B cell (primary cell): ENCODE data around the gene FRMD6. TPM values are rescaled to one million over a fixed set of nuclear protein-coding genes. Genes with fewer than 3 reads are reported as not detected.

ENCODE experiments used
- ATAC-seq: fragments of 200-7000 bp; cut with Tn5 transposase; one replicate; pipeline ENCODE4 v1.10.0; 2021; ENCODE audit warnings: low read depth, mild to moderate bottlenecking, moderate number of reproducible peaks, moderate library complexity
- CTCF ChIA-PET: fragments of 350-600 bp; sonication (Branson Sonifier 250); formaldehyde crosslinking; loops from one replicate; lab custom pipeline; 2021; ENCODE audit warnings: antibody characterized with exemption, inconsistent platforms; lab: Charles Lee
- POLR2A ChIA-PET: fragments of 350-600 bp; sonication (Branson Sonifier 250); formaldehyde crosslinking; loops from one replicate; lab custom pipeline; 2021; ENCODE audit warnings: antibody characterized with exemption; lab: Charles Lee
- DNase-seq: peaks from one replicate; pipeline ENCODE4 v3.0.0; 2013
- H2AFZ ChIP-seq: 2 replicates; pipeline ENCODE4 v1.6.1; 2012; ENCODE audit warnings: mild to moderate bottlenecking, low read depth, low read length; ENCODE audit not compliant: insufficient read depth, poor library complexity, severe bottlenecking
- H3K27ac ChIP-seq, 2 donors: 1 replicate in 1 of 2; 2 replicates in 1 of 2; pipeline ENCODE4 v1.5.1; 2012 to 2013; ENCODE audit warnings: low read length in 2 of 2, mild to moderate bottlenecking in 2 of 2, moderate library complexity in 1 of 2
- H3K27me3 ChIP-seq, 4 experiments: fragments of 200-600 bp in 1 of 4; sonication (generic) in 1 of 4; replicated peaks in 1 of 4; 1 replicate in 2 of 4; 2 replicates in 2 of 4; pipeline versions ENCODE4 v1.6.1 to v1.7.0; 2013 to 2016; ENCODE audit warnings: low read length in 3 of 4, mild to moderate bottlenecking in 2 of 4, mixed read lengths in 1 of 4, moderate library complexity in 1 of 4; ENCODE audit not compliant: insufficient read depth in 4 of 4, control insufficient read depth in 3 of 4; ENCODE audit errors: control extremely low read depth in 1 of 4
- H3K36me3 ChIP-seq, 2 experiments: replicated peaks in 1 of 2; 1 replicate in 1 of 2; 2 replicates in 1 of 2; pipeline versions ENCODE4 v1.6.1 to v1.7.1; 2013; ENCODE audit warnings: low read length in 1 of 2; ENCODE audit not compliant: insufficient read depth in 2 of 2, control insufficient read depth in 1 of 2; ENCODE audit errors: control extremely low read depth in 1 of 2, extremely low read depth in 1 of 2
- H3K4me1 ChIP-seq, 2 donors: fragments of 200-600 bp in 1 of 2; sonication (generic) in 1 of 2; 1 replicate in 1 of 2; 2 replicates in 1 of 2; pipeline versions ENCODE4 v1.5.1 to v1.6.1; 2013 to 2017; ENCODE audit warnings: low read length in 2 of 2; ENCODE audit not compliant: control insufficient read depth in 2 of 2, insufficient read depth in 2 of 2
- H3K4me2 ChIP-seq: replicated peaks from 2 replicates; pipeline ENCODE3; 2012; ENCODE audit warnings: mild to moderate bottlenecking, low read depth, low read length; ENCODE audit not compliant: poor library complexity, severe bottlenecking
- H3K4me3 ChIP-seq, 5 experiments: fragments of 200-600 bp in 1 of 5; sonication (generic) in 1 of 5; 1 replicate in 3 of 5; 2 replicates in 2 of 5; pipeline versions ENCODE4 v1.5.1 to v1.7.0; 2011 to 2016; ENCODE audit warnings: low read length in 4 of 5, mild to moderate bottlenecking in 4 of 5, low read depth in 2 of 5, control low read depth in 1 of 5, moderate library complexity in 1 of 5; ENCODE audit not compliant: insufficient read depth in 1 of 5; ENCODE audit errors: control extremely low read depth in 1 of 5, extremely low read depth in 1 of 5
- H3K79me2 ChIP-seq: fragments of 200-600 bp; sonication (generic); one replicate; pipeline ENCODE4 v1.6.0; 2016; ENCODE audit warnings: low read length; ENCODE audit not compliant: control insufficient read depth, insufficient read depth
- H3K9ac ChIP-seq: fragments of 200-600 bp; sonication (generic); 2 replicates; pipeline ENCODE4 v1.6.1; 2017; ENCODE audit warnings: mild to moderate bottlenecking, low read length, moderate library complexity
- H3K9me3 ChIP-seq, 3 donors: one replicate each; pipeline versions ENCODE4 v1.6.1 to v1.7.1; 2013; ENCODE audit warnings: low read length in 2 of 3; ENCODE audit not compliant: control insufficient read depth in 2 of 3, insufficient read depth in 1 of 3; ENCODE audit errors: control extremely low read depth in 1 of 3
- H4K20me1 ChIP-seq: 2 replicates; pipeline ENCODE4 v1.6.0; 2012; ENCODE audit warnings: mild to moderate bottlenecking, low read length; ENCODE audit not compliant: insufficient read depth, control insufficient read depth, poor library complexity, severe bottlenecking
- H3K27ac Mint-ChIP-seq: one replicate; pipeline ENCODE4 v1.8.0; 2021; ENCODE audit warnings: mixed read lengths
- H3K27me3 Mint-ChIP-seq: one replicate; pipeline ENCODE4 v1.8.0; 2021; ENCODE audit warnings: mixed read lengths
- H3K4me1 Mint-ChIP-seq: one replicate; pipeline ENCODE4 v1.8.0; 2021; ENCODE audit warnings: mixed read lengths
- H3K4me3 Mint-ChIP-seq: one replicate; pipeline ENCODE4 v1.8.0; 2021; ENCODE audit warnings: mixed read lengths
- H3K9me3 Mint-ChIP-seq: one replicate; pipeline ENCODE4 v1.8.0; 2022; ENCODE audit warnings: mixed read lengths; ENCODE audit not compliant: insufficient read depth
- CTCF ChIP-seq: fragments of 200-600 bp; IDR thresholded peaks from one replicate; pipeline ENCODE4 v1.8.0; 2022; ENCODE audit warnings: antibody characterized with exemption, mild to moderate bottlenecking
- EZH2 ChIP-seq: IDR thresholded peaks from 2 replicates; pipeline ENCODE4 v1.6.1; 2012; ENCODE audit warnings: borderline replicate concordance, low read depth, mild to moderate bottlenecking, moderate library complexity, low read length; ENCODE audit not compliant: insufficient read depth, poor library complexity, severe bottlenecking
- WGBS: methylation state at CpG from one replicate; pipeline ENCODE4 v1.1.5; 2013; ENCODE audit warnings: missing lambda C conversion rate; ENCODE audit not compliant: insufficient coverage; 5-methylcytosine and 5-hydroxymethylcytosine counted together
- intact Hi-C: fragments of 100-400 bp; cut with micrococcal nuclease; formaldehyde crosslinking; loops from one replicate; pipeline ENCODE4 v1.10.0; 2022
- polyA plus RNA-seq: library from polyadenylated mRNA; depleted of rRNA; stranded (reverse); fragments of >200 nt; gene quantifications from 2 replicates; pipeline ENCODE4 v1.2.3, GENCODE V29; 2012
- total RNA-seq, 2 donors: library from RNA; stranded (reverse); fragments of 120-200 nt in 1 of 2; gene quantifications; 1 replicate in 1 of 2; 2 replicates in 1 of 2; pipeline versions ENCODE4 v1.2.3 to v1.2.4, GENCODE V29; 2013 to 2022

FRMD6 gene
- total and polyA plus RNA-seq, 2 donors (not counting 1 experiment from before 2014, with no cell fraction given): 0.03 to 0.30 TPM

GRCh38 chr14:51621654-51622053, 30.1 kb upstream of the FRMD6 start:
- Mint-ChIP-seq H3K27ac (no peak overlapping the region), H3K9me3 (no peaks in the 10 kb centered on the region), H3K4me1 (peaks cover 4% of the 10 kb centered on the region), H3K4me3 (no peak overlapping the region), H3K27me3 (peaks cover 11% of the 10 kb centered on the region)
- Histone ChIP-seq H2AFZ (no peak overlapping the region), H3K27me3 (no peaks in the 10 kb centered on the region), H3K9ac (no peak overlapping the region), H4K20me1 (no peaks in the 10 kb centered on the region), H3K4me3 (no peak overlapping the region), H3K36me3 (no peaks in the 10 kb centered on the region), H3K9me3 (no peaks in the 10 kb centered on the region), H3K4me2 (no peak overlapping the region), H3K79me2 (no peaks in the 10 kb centered on the region), H3K4me1 (no peaks in the 10 kb centered on the region), H3K27ac (no peak overlapping the region)
- TF ChIP-seq CTCF (no peak), EZH2 (no peak)
- ATAC-seq (no peak), DNase-seq (no peak)
- no CpG with 5 or more reads among the region's 2 CpGs for WGBS
- ChIA-PET POLR2A (no interaction called here), CTCF (interaction anchor here (1.6 kb wide), 1 partner anchor 13 kb away, joined by 3 read pairs; no protein-coding TSS in a partner anchor)
- intact Hi-C loops: no loop called here

- POLR2A ChIA-PET: no interaction called here
Measured at GRCh38 chr14:51622376-51622775, 29.3 kb upstream of the FRMD6 start.

More at GRCh38 chr14:51622376-51622775, 29.3 kb upstream of the FRMD6 start:
- CTCF ChIA-PET: no interaction called here
- H3K4me1 ChIP-seq: no peaks in the 10 kb centered on the region
- ATAC-seq (no peak), DNase-seq (no peak)
- H3K4me3 Mint-ChIP-seq: no peak overlapping the region
- no peak overlapping the region for H2AFZ ChIP-seq
- no peaks in the 10 kb centered on the region for H4K20me1 ChIP-seq
- no peak overlapping the region for H3K27ac Mint-ChIP-seq
- no peaks in the 10 kb centered on the region for H3K36me3 ChIP-seq
- H3K9me3 ChIP-seq: no peaks in the 10 kb centered on the region
- no peaks in the 10 kb centered on the region for H3K27me3 ChIP-seq
- peaks cover 7% of the 10 kb centered on the region for H3K4me1 Mint-ChIP-seq
- intact Hi-C loops: no loop called here
- no peak overlapping the region for H3K27ac ChIP-seq
- H3K4me3 ChIP-seq: no peak overlapping the region
- H3K9me3 Mint-ChIP-seq: no peaks in the 10 kb centered on the region
- TF ChIP-seq EZH2 (no peak), CTCF (no peak)
- no peaks in the 10 kb centered on the region for H3K79me2 ChIP-seq
- H3K27me3 Mint-ChIP-seq: peaks cover 8% of the 10 kb centered on the region
- no peak overlapping the region for H3K4me2 ChIP-seq
- no peak overlapping the region for H3K9ac ChIP-seq
- WGBS: 93% methylated on average over 2 of the region's 2 CpGs
